Measurements from ENCODE around the gene STXBP6. TPM values are rescaled to one million over a fixed set of nuclear protein-coding genes. Genes with fewer than 3 reads are reported as not detected.

The STXBP6 gene
- total RNA-seq, 1 experiment from 2014 or later: 0.27 TPM

DNA sequence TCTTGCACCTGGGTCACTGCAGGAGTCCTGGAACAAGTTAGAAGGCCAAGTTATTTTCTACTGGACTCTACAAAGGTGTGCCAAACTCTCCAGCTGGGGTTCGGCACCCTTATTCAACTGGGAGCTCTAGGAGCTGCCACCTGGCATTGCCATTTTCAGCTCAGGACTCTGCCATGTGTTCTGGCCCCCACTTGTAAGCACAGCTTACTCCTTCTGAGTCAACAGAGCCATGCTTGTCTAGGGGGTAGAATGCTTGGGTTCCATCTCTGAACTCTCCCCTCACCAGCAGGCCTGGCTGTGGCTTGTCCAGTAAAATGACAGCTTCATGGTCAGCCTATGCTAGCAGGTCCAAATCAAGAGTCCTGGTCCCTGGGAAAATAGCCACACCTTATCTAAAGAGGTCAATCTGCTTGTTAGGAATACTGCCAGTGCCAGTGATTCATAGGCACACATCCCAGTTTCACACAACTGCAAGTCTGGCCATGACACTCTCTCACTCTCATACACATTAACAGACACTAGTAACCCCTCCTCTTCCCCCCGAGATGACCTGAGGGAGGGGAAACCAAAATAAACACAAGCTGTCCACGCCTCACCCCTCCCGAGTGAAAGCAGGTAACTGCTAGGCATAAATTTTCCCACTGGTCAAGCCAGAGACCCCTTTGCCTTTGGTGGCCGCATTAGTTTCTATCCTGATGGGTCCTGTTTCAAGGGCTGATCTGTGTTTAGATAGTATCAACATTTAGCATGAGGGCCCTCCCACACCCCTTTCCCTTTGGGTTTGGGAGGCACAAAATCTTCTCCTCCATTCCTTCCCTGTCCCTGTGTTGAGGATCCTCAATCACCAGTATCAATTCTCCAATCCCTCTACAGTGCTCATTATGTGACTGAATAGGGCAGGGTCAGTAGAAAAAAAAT lies 233.7 kb downstream of the STXBP6 start (continued):
- TF ChIP-seq RAD21 (IDR thresholded peaks at IDR 0.05; ENCODE audit: low read depth): no peak
- no peak for TF ChIP-seq SRF (IDR thresholded peaks at IDR 0.05; ENCODE audit: low read depth)
- TF ChIP-seq ZFX (IDR thresholded peaks at IDR 0.05): no peak
- TF ChIP-seq REST (IDR thresholded peaks at IDR 0.05; ENCODE audit: low read depth): no peak

GRCh38 chr14:24815543-24815942 lies 234.4 kb downstream of the STXBP6 start:
- H3K36me3 ChIP-seq (ENCODE audit: control insufficient read depth in 1 of 2, insufficient read depth in 2 of 2, low read length in 2 of 2): no peaks in the 10 kb centered on the region
- no peaks in the 10 kb centered on the region for H3K9me2 ChIP-seq (ENCODE audit: insufficient read depth)
- ChIA-PET CTCF (no interaction called here), POLR2A (no interaction called here), RAD21 (ENCODE audit: low non-redundant PET in 1 of 2, low total read pairs in 2 of 2, uncharacterized antibody in 2 of 2, unreplicated experiment in 2 of 2) (no interaction called here)
- no peaks in the 10 kb centered on the region for H3K4me1 ChIP-seq (ENCODE audit: control insufficient read depth in 1 of 2, insufficient read depth in 2 of 2, low read length in 2 of 2)
- no peak for ATAC-seq
- DNase-seq (ENCODE audit: low read depth, low spot score): no peak
- H3K27me3 ChIP-seq (ENCODE audit: insufficient read depth, low read length): no peaks in the 10 kb centered on the region
- intact Hi-C loops (cut with micrococcal nuclease): no loop called here
- H3K9ac ChIP-seq (ENCODE audit: low read length): no peak overlapping the region
- no peak overlapping the region for H3K4me2 ChIP-seq (ENCODE audit: low read length)
- no TSS peak for BruUV-seq (replicated peaks)
- no peak overlapping the region for H2AFZ ChIP-seq (ENCODE audit: low read depth, low read length, poor library complexity, severe bottlenecking)
- no peak overlapping the region for H3K4me3 ChIP-seq (replicated peaks in 1 of 2; ENCODE audit: low read depth in 1 of 2, low read length in 2 of 2)
- no peaks in the 10 kb centered on the region for H4K20me1 ChIP-seq (ENCODE audit: insufficient read depth)
- H3K79me2 ChIP-seq (ENCODE audit: insufficient read depth, low read length): no peaks in the 10 kb centered on the region
- no peak overlapping the region for H3K27ac ChIP-seq (ENCODE audit: low read depth, low read length)
- H3K9me3 ChIP-seq (ENCODE audit: control insufficient read depth in 1 of 2, insufficient read depth in 1 of 2, low read depth in 1 of 2, low read length in 2 of 2): peaks cover 0 to 4% of the 10 kb centered on the region in 2 experiments; a peak in 1 of 4 replicates
- TF ChIP-seq SP1 (IDR thresholded peaks at IDR 0.05; ENCODE audit: low read depth) (no peak), POLR2AphosphoS5 (IDR thresholded peaks at IDR 0.05; ENCODE audit: low read depth, low read length) (no peak), REST (IDR thresholded peaks at IDR 0.05; ENCODE audit: low read depth) (no peak), ZFX (IDR thresholded peaks at IDR 0.05) (no peak), ELF1 (IDR thresholded peaks at IDR 0.05; ENCODE audit: borderline replicate concordance, low read depth) (no peak), CBX3 (IDR thresholded peaks at IDR 0.05; ENCODE audit: low read depth) (no peak), CEBPB (IDR thresholded peaks at IDR 0.05; ENCODE audit: low read depth) (no peak), RAD21 (IDR thresholded peaks at IDR 0.05; ENCODE audit: low read depth) (no peak), EGR1 (IDR thresholded peaks at IDR 0.05; ENCODE audit: low read depth) (no peak)
- TF ChIP-seq, protein P1, sequence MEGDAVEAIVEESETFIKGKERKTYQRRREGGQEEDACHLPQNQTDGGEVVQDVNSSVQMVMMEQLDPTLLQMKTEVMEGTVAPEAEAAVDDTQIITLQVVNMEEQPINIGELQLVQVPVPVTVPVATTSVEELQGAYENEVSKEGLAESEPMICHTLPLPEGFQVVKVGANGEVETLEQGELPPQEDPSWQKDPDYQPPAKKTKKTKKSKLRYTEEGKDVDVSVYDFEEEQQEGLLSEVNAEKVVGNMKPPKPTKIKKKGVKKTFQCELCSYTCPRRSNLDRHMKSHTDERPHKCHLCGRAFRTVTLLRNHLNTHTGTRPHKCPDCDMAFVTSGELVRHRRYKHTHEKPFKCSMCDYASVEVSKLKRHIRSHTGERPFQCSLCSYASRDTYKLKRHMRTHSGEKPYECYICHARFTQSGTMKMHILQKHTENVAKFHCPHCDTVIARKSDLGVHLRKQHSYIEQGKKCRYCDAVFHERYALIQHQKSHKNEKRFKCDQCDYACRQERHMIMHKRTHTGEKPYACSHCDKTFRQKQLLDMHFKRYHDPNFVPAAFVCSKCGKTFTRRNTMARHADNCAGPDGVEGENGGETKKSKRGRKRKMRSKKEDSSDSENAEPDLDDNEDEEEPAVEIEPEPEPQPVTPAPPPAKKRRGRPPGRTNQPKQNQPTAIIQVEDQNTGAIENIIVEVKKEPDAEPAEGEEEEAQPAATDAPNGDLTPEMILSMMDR (IDR thresholded peaks at IDR 0.05 in 2 of 3, conservative IDR thresholded peaks at IDR 0.05 in 1 of 3; ENCODE audit: borderline replicate concordance in 1 of 3, insufficient read depth in 1 of 3, low read depth in 2 of 3, low read length in 2 of 3): no peak

Data from HCT116 (cell line).